ENCODE data around the gene FKBP11. TPM values are rescaled to one million over a fixed set of nuclear protein-coding genes. Genes with fewer than 3 reads are reported as not detected.

Gene FKBP11
- 24.9 and 25.8 TPM in 2 replicates for total RNA-seq (2014; rRNA removed; shearing (Covaris generic))

GRCh38 chr12:48925304-48926011 lies at the start of gene FKBP11:
Gene FKBP11 (minus strand): TSS chr12:48925492. CDS start chr12:48925428, 64 bp downstream.

GRCh38 chr12:48957141-48958048 lies 32.1 kb upstream of the FKBP11 start, which contains the start of gene ARF3:
Gene ARF3 (minus strand): TSS chr12:48957487. CDS start chr12:48941095, 16,392 bp downstream.

Small RNAs within 50 kb of the gene (small RNA-seq; reads per million reads assigned to genes)
- gene AC073610.1 = not detected
- gene RNU6-600P = not detected

Other genes with a start within 250 kb of the FKBP11 start
- gene KANSL2, start 243.3 kb downstream of the FKBP11 start, total RNA-seq (2014; rRNA removed; shearing (Covaris generic)) = 34.8 and 57.1 TPM in 2 replicates
- gene CCNT1, start 208.8 kb downstream of the FKBP11 start, total RNA-seq (2014; rRNA removed; shearing (Covaris generic)) = 37.8 and 41.5 TPM in 2 replicates
- 22.6 and 23.9 TPM in 2 replicates for gene ADCY6, start 136.4 kb downstream of the FKBP11 start, total RNA-seq (2014; rRNA removed; shearing (Covaris generic))
- gene CACNB3, start 107.0 kb downstream of the FKBP11 start, total RNA-seq (2014; rRNA removed; shearing (Covaris generic)) = 15.7 and 22.7 TPM in 2 replicates
- 63.5 and 66.8 TPM in 2 replicates for gene DDX23, start 73.3 kb downstream of the FKBP11 start, total RNA-seq (2014; rRNA removed; shearing (Covaris generic))
- 0.48 and 0.57 TPM in 2 replicates for gene RND1, start 59.6 kb downstream of the FKBP11 start, total RNA-seq (2014; rRNA removed; shearing (Covaris generic))
- gene ARF3, start 32.0 kb upstream of the FKBP11 start, total RNA-seq (2014; rRNA removed; shearing (Covaris generic)) = 79.5 and 93.6 TPM in 2 replicates
- 2.6 and 3.5 TPM in 2 replicates for gene WNT10B, start 46.2 kb upstream of the FKBP11 start, total RNA-seq (2014; rRNA removed; shearing (Covaris generic))
- not detected in 2 replicates for gene WNT1, start 52.8 kb upstream of the FKBP11 start, total RNA-seq (2014; rRNA removed; shearing (Covaris generic))
- 1.6 and 2.4 TPM in 2 replicates for gene DDN, start 73.9 kb upstream of the FKBP11 start, total RNA-seq (2014; rRNA removed; shearing (Covaris generic))
- gene PRKAG1, start 93.3 kb upstream of the FKBP11 start, total RNA-seq (2014; rRNA removed; shearing (Covaris generic)) = 120 and 128 TPM in 2 replicates
- 40.7 and 44.7 TPM in 2 replicates for gene KMT2D, start 135.3 kb upstream of the FKBP11 start, total RNA-seq (2014; rRNA removed; shearing (Covaris generic))
- 4.0 and 9.5 TPM in 2 replicates for gene RHEBL1, start 144.5 kb upstream of the FKBP11 start, total RNA-seq (2014; rRNA removed; shearing (Covaris generic))
- gene DHH, start 169.3 kb upstream of the FKBP11 start, total RNA-seq (2014; rRNA removed; shearing (Covaris generic)) = 0.29 and 0.87 TPM in 2 replicates
- 11.1 and 14.3 TPM in 2 replicates for gene LMBR1L, start 185.4 kb upstream of the FKBP11 start, total RNA-seq (2014; rRNA removed; shearing (Covaris generic))
- gene TUBA1B, start 205.9 kb upstream of the FKBP11 start, total RNA-seq (2014; rRNA removed; shearing (Covaris generic)) = 2,083 and 2,392 TPM in 2 replicates

Data from A375 (cell line).